ENCODE results near the gene NSUN7.

Gene NSUN7

GRCh38 chr4:40846532-40846931 is 96.8 kb downstream of the NSUN7 start:
- no peak for DNase-seq (ENCODE audit: low spot score)

DNA sequence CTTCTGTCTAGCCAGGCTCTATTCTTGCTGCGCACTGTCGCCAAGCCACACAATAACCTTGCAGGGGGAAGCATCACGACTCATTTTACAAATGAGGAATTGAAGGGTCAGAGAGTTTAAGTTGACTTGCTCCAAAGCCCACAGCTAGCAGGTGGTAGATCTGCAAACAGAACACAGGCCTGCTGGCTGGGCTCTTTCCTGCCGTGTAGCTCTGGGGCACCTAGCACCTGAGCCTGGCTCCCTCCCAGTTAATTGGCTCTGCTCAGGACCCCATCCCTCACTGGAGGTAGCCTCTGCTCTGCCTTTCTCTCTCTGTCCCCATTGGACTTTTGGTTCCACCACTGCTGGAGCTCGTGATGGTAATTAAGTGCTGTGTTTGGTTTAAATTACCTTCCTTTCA is 98.5 kb downstream of the NSUN7 start:
- no peak for DNase-seq (ENCODE audit: low spot score)

- no peak for DNase-seq (ENCODE audit: low spot score)
Measured at GRCh38 chr4:40848940-40849339, 99.2 kb downstream of the NSUN7 start.

- DNase-seq (ENCODE audit: low spot score), result no peak
Measured at GRCh38 chr4:40850496-40850895, 100.7 kb downstream of the NSUN7 start.

GRCh38 chr4:40856277-40856839 is 106.6 kb downstream of the NSUN7 start:
- DNase-seq (ENCODE audit: low spot score), result no peak

DNA sequence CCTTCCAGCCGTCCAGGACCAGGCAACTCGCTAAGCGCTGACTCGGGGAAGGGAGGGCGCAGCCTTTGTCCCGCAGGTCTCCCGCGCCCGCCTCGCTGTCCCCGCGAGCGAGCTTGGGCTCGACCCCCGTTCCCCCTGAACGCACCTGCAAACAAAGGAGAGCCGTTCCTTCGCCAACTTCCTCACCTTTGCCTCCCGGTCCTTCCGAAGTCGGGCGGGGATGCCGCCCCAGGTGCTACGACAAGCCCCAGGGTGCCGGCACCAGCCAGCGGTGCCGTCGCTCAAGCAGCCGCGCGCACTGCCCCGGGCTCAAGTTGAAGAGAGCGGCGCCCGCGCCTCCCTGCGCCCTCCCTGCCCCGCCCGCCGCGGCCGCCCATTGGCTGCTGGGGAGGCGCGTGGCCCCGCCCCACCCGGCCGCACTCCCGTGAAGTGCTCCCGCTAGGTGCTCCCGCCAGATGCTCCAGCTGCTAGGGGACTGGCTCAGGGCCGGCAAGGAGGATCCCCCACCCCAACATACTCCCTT is 107.1 kb downstream of the NSUN7 start:
- peak; percentile 56 for DNase-seq (ENCODE audit: low spot score)

DNA sequence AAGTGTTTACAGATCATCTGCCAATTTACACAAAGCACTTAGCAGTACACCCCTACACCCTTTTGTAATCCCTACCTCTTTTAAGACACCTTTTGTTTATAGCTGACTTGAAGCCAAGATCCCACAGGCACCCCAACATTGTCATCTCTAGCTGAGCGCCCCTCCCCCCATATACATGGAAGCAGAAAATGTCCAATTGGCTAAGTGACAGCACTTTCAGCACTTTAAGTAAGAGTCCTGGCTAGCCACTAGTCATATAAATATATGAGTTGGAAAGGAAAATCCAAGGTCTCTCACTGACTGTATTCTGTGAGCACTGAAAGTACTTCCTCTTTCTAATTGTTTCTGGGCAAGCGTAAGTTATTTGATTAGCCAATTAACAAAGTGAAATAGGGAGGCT is 108.2 kb downstream of the NSUN7 start:
- DNase-seq (ENCODE audit: low spot score), result no peak

DNA sequence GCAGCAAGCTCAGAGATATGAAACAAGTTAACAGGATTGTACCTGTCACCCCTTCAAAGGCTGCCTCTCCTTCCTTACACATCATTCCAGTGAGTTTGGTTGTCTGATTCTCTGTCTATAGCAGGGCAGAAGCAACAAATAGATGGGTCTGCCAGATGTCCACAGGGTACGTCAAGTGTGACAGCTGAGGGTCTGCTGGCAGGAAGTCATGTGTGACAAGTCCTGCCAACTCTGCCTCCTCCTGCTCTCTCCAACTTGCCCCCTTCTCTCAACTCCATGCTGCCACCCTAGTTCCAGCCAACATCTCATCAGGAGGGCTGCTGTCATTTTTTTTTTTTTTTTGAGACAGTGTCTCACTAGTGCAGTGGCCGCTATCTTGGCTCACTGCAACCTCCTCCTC is 109.2 kb downstream of the NSUN7 start:
- DNase-seq (ENCODE audit: low spot score), result no peak
